OCI-LY3 (cell line): ENCODE data around the gene FN3K.

Experiments used
- H2AFZ ChIP-seq: fragments of 200-600, 300-600 bp; shearing (Covaris generic); 2 replicates; pipeline ENCODE4 v1.6.0; 2014; ENCODE audit warnings: antibody characterized with exemption, low read depth, low read length
- H3K27ac ChIP-seq: fragments of 200-600, 300-600 bp; sonication (generic); 2 replicates; pipeline ENCODE4 v1.5.1; 2014; ENCODE audit warnings: mild to moderate bottlenecking, low read length, moderate library complexity, mixed read lengths
- H3K27me3 ChIP-seq: fragments of 200-600, 300-600 bp; sonication (generic); 2 replicates; pipeline ENCODE4 v1.6.1; 2014; ENCODE audit warnings: low read depth, low read length, mixed read lengths
- H3K36me3 ChIP-seq: fragments of 200-600, 300-600 bp; sonication (generic); replicated peaks from 2 replicates; pipeline ENCODE3; 2014; ENCODE audit warnings: low read depth, low read length, mixed read lengths
- H3K4me1 ChIP-seq: fragments of 300-600, 200-600 bp; sonication (generic); 2 replicates; pipeline ENCODE4 v1.6.1; 2014; ENCODE audit warnings: low read length, mixed read lengths
- H3K4me2 ChIP-seq: fragments of 200-600, 300-600 bp; sonication (generic); 2 replicates; pipeline ENCODE4 v1.6.1; 2014; ENCODE audit warnings: low read length, mixed read lengths
- H3K4me3 ChIP-seq: fragments of 300-600, 200-600 bp; sonication (generic); 2 replicates; pipeline ENCODE4 v1.5.1; 2014; ENCODE audit warnings: antibody characterized with exemption, mild to moderate bottlenecking, low read length, moderate library complexity
- H3K79me2 ChIP-seq: fragments of 300-600, 200-600 bp; shearing (Covaris generic); 2 replicates; pipeline ENCODE4 v1.6.1; 2014; ENCODE audit warnings: mild to moderate bottlenecking, low read length, mixed read lengths
- H3K9ac ChIP-seq: fragments of 300-600, 200-600 bp; shearing (Covaris generic); 2 replicates; pipeline ENCODE4 v1.6.0; 2014; ENCODE audit warnings: mild to moderate bottlenecking, low read length, moderate library complexity
- H3K9me3 ChIP-seq: fragments of 200-600, 300-600 bp; shearing (Covaris generic); 2 replicates; pipeline ENCODE4 v1.6.1; 2014; ENCODE audit warnings: low read length, mixed read lengths; ENCODE audit not compliant: insufficient read depth
- H4K20me1 ChIP-seq: fragments of 200-600, 300-600 bp; sonication (generic); 2 replicates; pipeline ENCODE4 v1.6.1; 2016; ENCODE audit warnings: low read length, mixed read lengths; ENCODE audit not compliant: insufficient read depth
- CTCF ChIP-seq: fragments of 200-600, 300-600 bp; sonication (generic); IDR thresholded peaks from 2 replicates; pipeline ENCODE4 v1.5.1; 2014; ENCODE audit warnings: antibody characterized with exemption, low read length, low read depth
- EZH2phosphoT487 ChIP-seq: fragments of 200-600 bp; shearing (Covaris generic); IDR thresholded peaks from 2 replicates; pipeline ENCODE4 v1.6.1; 2018; ENCODE audit warnings: antibody characterized with exemption, mixed run types, low read depth

FN3K gene

GRCh38 chr17:82797061-82797460 lies 61.6 kb downstream of the FN3K start:
- Histone ChIP-seq H4K20me1 (peaks cover 5% of the 10 kb centered on the region; the same call in 1 of the 2 replicates), H3K9ac (no peak overlapping the region), H3K27ac (no peak overlapping the region), H3K9me3 (no peaks in the 10 kb centered on the region), H3K36me3 (peaks cover 22% of the 10 kb centered on the region), H3K79me2 (peaks cover 4% of the 10 kb centered on the region; the same call in 1 of the 2 replicates), H3K27me3 (no peaks in the 10 kb centered on the region), H3K4me3 (no peak overlapping the region), H3K4me2 (no peak overlapping the region), H3K4me1 (no peaks in the 10 kb centered on the region), H2AFZ (no peak overlapping the region)
- no peak for TF ChIP-seq EZH2phosphoT487
- TF ChIP-seq CTCF, result no peak

- no peaks in the 10 kb centered on the region for H3K27me3 ChIP-seq
- TF ChIP-seq EZH2phosphoT487 (no peak), CTCF (no peak)
- no peak overlapping the region for H3K4me3 ChIP-seq
- peaks cover 18% of the 10 kb centered on the region; the same call in 1 of the 2 replicates for H3K79me2 ChIP-seq
- H2AFZ ChIP-seq, result no peak overlapping the region
- no peaks in the 10 kb centered on the region for H3K9me3 ChIP-seq
- peaks cover 15% of the 10 kb centered on the region for H4K20me1 ChIP-seq
- H3K36me3 ChIP-seq, result peaks cover 22% of the 10 kb centered on the region
- no peak overlapping the region for H3K4me2 ChIP-seq
- H3K9ac ChIP-seq, result no peak overlapping the region
- no peaks in the 10 kb centered on the region for H3K4me1 ChIP-seq
- H3K27ac ChIP-seq, result no peak overlapping the region
Measured at GRCh38 chr17:82798752-82799151, 63.3 kb downstream of the FN3K start.

- H3K79me2 ChIP-seq, result peaks cover 18% of the 10 kb centered on the region; the same call in 1 of the 2 replicates
- H3K4me1 ChIP-seq, result no peaks in the 10 kb centered on the region
- H4K20me1 ChIP-seq, result peaks cover 15% of the 10 kb centered on the region
Measured at GRCh38 chr17:82799591-82799990, 64.2 kb downstream of the FN3K start.

More at GRCh38 chr17:82799591-82799990, 64.2 kb downstream of the FN3K start:
- Histone ChIP-seq H2AFZ (no peak overlapping the region), H3K4me2 (no peak overlapping the region), H3K9ac (no peak overlapping the region), H3K36me3 (peaks cover 22% of the 10 kb centered on the region), H3K27me3 (no peaks in the 10 kb centered on the region), H3K27ac (no peak overlapping the region), H3K4me3 (no peak overlapping the region), H3K9me3 (no peaks in the 10 kb centered on the region)
- no peak for TF ChIP-seq EZH2phosphoT487
- no peak for TF ChIP-seq CTCF
